B cell (primary cell): ENCODE results near the gene BATF3. TPM values are rescaled to one million over a fixed set of nuclear protein-coding genes. Genes with fewer than 3 reads are reported as not detected.

Source experiments
- ATAC-seq: fragments of 200-7000 bp; cut with Tn5 transposase; one replicate; pipeline ENCODE4 v1.10.0; 2021; ENCODE audit warnings: low read depth, mild to moderate bottlenecking, moderate number of reproducible peaks, moderate library complexity
- CTCF ChIA-PET: fragments of 350-600 bp; sonication (Branson Sonifier 250); formaldehyde crosslinking; loops from one replicate; lab custom pipeline; 2021; ENCODE audit warnings: antibody characterized with exemption, inconsistent platforms; lab: Charles Lee
- POLR2A ChIA-PET: fragments of 350-600 bp; sonication (Branson Sonifier 250); formaldehyde crosslinking; loops from one replicate; lab custom pipeline; 2021; ENCODE audit warnings: antibody characterized with exemption; lab: Charles Lee
- DNase-seq: peaks from one replicate; pipeline ENCODE4 v3.0.0; 2013
- H2AFZ ChIP-seq: 2 replicates; pipeline ENCODE4 v1.6.1; 2012; ENCODE audit warnings: mild to moderate bottlenecking, low read depth, low read length; ENCODE audit not compliant: insufficient read depth, poor library complexity, severe bottlenecking
- H3K27ac ChIP-seq, 2 donors: 1 replicate in 1 of 2; 2 replicates in 1 of 2; pipeline ENCODE4 v1.5.1; 2012 to 2013; ENCODE audit warnings: low read length in 2 of 2, mild to moderate bottlenecking in 2 of 2, moderate library complexity in 1 of 2
- H3K27me3 ChIP-seq, 4 experiments: fragments of 200-600 bp in 1 of 4; sonication (generic) in 1 of 4; replicated peaks in 1 of 4; 1 replicate in 2 of 4; 2 replicates in 2 of 4; pipeline versions ENCODE4 v1.6.1 to v1.7.0; 2013 to 2016; ENCODE audit warnings: low read length in 3 of 4, mild to moderate bottlenecking in 2 of 4, mixed read lengths in 1 of 4, moderate library complexity in 1 of 4; ENCODE audit not compliant: insufficient read depth in 4 of 4, control insufficient read depth in 3 of 4; ENCODE audit errors: control extremely low read depth in 1 of 4
- H3K36me3 ChIP-seq, 2 experiments: replicated peaks in 1 of 2; 1 replicate in 1 of 2; 2 replicates in 1 of 2; pipeline versions ENCODE4 v1.6.1 to v1.7.1; 2013; ENCODE audit warnings: low read length in 1 of 2; ENCODE audit not compliant: insufficient read depth in 2 of 2, control insufficient read depth in 1 of 2; ENCODE audit errors: control extremely low read depth in 1 of 2, extremely low read depth in 1 of 2
- H3K4me1 ChIP-seq, 2 donors: fragments of 200-600 bp in 1 of 2; sonication (generic) in 1 of 2; 1 replicate in 1 of 2; 2 replicates in 1 of 2; pipeline versions ENCODE4 v1.5.1 to v1.6.1; 2013 to 2017; ENCODE audit warnings: low read length in 2 of 2; ENCODE audit not compliant: control insufficient read depth in 2 of 2, insufficient read depth in 2 of 2
- H3K4me2 ChIP-seq: replicated peaks from 2 replicates; pipeline ENCODE3; 2012; ENCODE audit warnings: mild to moderate bottlenecking, low read depth, low read length; ENCODE audit not compliant: poor library complexity, severe bottlenecking
- H3K4me3 ChIP-seq, 5 experiments: fragments of 200-600 bp in 1 of 5; sonication (generic) in 1 of 5; 1 replicate in 3 of 5; 2 replicates in 2 of 5; pipeline versions ENCODE4 v1.5.1 to v1.7.0; 2011 to 2016; ENCODE audit warnings: low read length in 4 of 5, mild to moderate bottlenecking in 4 of 5, low read depth in 2 of 5, control low read depth in 1 of 5, moderate library complexity in 1 of 5; ENCODE audit not compliant: insufficient read depth in 1 of 5; ENCODE audit errors: control extremely low read depth in 1 of 5, extremely low read depth in 1 of 5
- H3K79me2 ChIP-seq: fragments of 200-600 bp; sonication (generic); one replicate; pipeline ENCODE4 v1.6.0; 2016; ENCODE audit warnings: low read length; ENCODE audit not compliant: control insufficient read depth, insufficient read depth
- H3K9ac ChIP-seq: fragments of 200-600 bp; sonication (generic); 2 replicates; pipeline ENCODE4 v1.6.1; 2017; ENCODE audit warnings: mild to moderate bottlenecking, low read length, moderate library complexity
- H3K9me3 ChIP-seq, 3 donors: one replicate each; pipeline versions ENCODE4 v1.6.1 to v1.7.1; 2013; ENCODE audit warnings: low read length in 2 of 3; ENCODE audit not compliant: control insufficient read depth in 2 of 3, insufficient read depth in 1 of 3; ENCODE audit errors: control extremely low read depth in 1 of 3
- H4K20me1 ChIP-seq: 2 replicates; pipeline ENCODE4 v1.6.0; 2012; ENCODE audit warnings: mild to moderate bottlenecking, low read length; ENCODE audit not compliant: insufficient read depth, control insufficient read depth, poor library complexity, severe bottlenecking
- H3K27ac Mint-ChIP-seq: one replicate; pipeline ENCODE4 v1.8.0; 2021; ENCODE audit warnings: mixed read lengths
- H3K27me3 Mint-ChIP-seq: one replicate; pipeline ENCODE4 v1.8.0; 2021; ENCODE audit warnings: mixed read lengths
- H3K4me1 Mint-ChIP-seq: one replicate; pipeline ENCODE4 v1.8.0; 2021; ENCODE audit warnings: mixed read lengths
- H3K4me3 Mint-ChIP-seq: one replicate; pipeline ENCODE4 v1.8.0; 2021; ENCODE audit warnings: mixed read lengths
- H3K9me3 Mint-ChIP-seq: one replicate; pipeline ENCODE4 v1.8.0; 2022; ENCODE audit warnings: mixed read lengths; ENCODE audit not compliant: insufficient read depth
- EZH2 ChIP-seq: IDR thresholded peaks from 2 replicates; pipeline ENCODE4 v1.6.1; 2012; ENCODE audit warnings: borderline replicate concordance, low read depth, mild to moderate bottlenecking, moderate library complexity, low read length; ENCODE audit not compliant: insufficient read depth, poor library complexity, severe bottlenecking
- WGBS: methylation state at CpG from one replicate; pipeline ENCODE4 v1.1.5; 2013; ENCODE audit warnings: missing lambda C conversion rate; ENCODE audit not compliant: insufficient coverage; 5-methylcytosine and 5-hydroxymethylcytosine counted together
- intact Hi-C: fragments of 100-400 bp; cut with micrococcal nuclease; formaldehyde crosslinking; loops from one replicate; pipeline ENCODE4 v1.10.0; 2022
- polyA plus RNA-seq: library from polyadenylated mRNA; depleted of rRNA; stranded (reverse); fragments of >200 nt; gene quantifications from 2 replicates; pipeline ENCODE4 v1.2.3, GENCODE V29; 2012
- total RNA-seq, 2 donors: library from RNA; stranded (reverse); fragments of 120-200 nt in 1 of 2; gene quantifications; 1 replicate in 1 of 2; 2 replicates in 1 of 2; pipeline versions ENCODE4 v1.2.3 to v1.2.4, GENCODE V29; 2013 to 2022
- TF ChIP-seq, protein P1 (sequence below): fragments of 200-600 bp; IDR thresholded peaks from one replicate; pipeline ENCODE4 v1.8.0; 2022; ENCODE audit warnings: antibody characterized with exemption, mild to moderate bottlenecking

Gene BATF3
- total and polyA plus RNA-seq, 2 donors (not counting 1 experiment from before 2014, with no cell fraction given): 0.36 to 1.9 TPM

DNA sequence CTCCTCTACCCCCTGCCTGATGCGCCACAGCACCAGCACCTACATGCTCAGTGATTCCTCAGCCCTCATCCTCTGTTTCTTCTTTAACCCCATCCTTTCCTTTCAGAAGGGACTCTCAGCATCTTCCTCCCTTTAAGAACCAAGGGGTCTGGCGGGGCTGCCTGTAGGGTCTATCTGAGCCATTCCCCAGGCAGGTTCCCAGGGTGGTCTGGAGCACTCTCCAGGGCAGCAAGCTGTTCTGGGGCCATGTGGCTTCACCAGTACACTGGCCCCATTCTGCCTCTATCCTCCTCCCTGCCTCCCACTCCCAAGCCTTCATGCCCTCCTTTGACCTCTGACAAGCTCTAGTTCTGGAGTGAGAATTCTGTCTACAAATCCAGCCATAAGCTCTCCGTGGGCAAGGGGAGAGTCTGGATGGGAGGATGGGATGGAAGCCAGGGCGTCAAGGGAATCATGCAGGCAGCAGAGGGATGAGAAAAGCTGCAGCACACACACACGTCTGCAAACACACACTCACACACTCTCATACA is 10.4 kb downstream of the BATF3 start:
- POLR2A ChIA-PET: no interaction called here
- WGBS: 93% methylated on average over 3 of the region's 5 CpGs

GRCh38 chr1:212688341-212689047 is 11.1 kb downstream of the BATF3 start:
- Histone ChIP-seq H3K27ac (no peak overlapping the region), H3K4me3 (no peak overlapping the region), H3K79me2 (no peaks in the 10 kb centered on the region), H3K4me2 (no peak overlapping the region), H2AFZ (no peak overlapping the region), H3K9me3 (no peaks in the 10 kb centered on the region), H3K36me3 (no peaks in the 10 kb centered on the region), H3K9ac (no peak overlapping the region), H4K20me1 (no peaks in the 10 kb centered on the region), H3K27me3 (peaks cover 0 to 10% (median 0%) of the 10 kb centered on the region in 4 experiments), H3K4me1 (peaks cover 6 to 9% of the 10 kb centered on the region in 2 donors)
- H3K27ac Mint-ChIP-seq: no peak overlapping the region
- TF ChIP-seq, protein P1, sequence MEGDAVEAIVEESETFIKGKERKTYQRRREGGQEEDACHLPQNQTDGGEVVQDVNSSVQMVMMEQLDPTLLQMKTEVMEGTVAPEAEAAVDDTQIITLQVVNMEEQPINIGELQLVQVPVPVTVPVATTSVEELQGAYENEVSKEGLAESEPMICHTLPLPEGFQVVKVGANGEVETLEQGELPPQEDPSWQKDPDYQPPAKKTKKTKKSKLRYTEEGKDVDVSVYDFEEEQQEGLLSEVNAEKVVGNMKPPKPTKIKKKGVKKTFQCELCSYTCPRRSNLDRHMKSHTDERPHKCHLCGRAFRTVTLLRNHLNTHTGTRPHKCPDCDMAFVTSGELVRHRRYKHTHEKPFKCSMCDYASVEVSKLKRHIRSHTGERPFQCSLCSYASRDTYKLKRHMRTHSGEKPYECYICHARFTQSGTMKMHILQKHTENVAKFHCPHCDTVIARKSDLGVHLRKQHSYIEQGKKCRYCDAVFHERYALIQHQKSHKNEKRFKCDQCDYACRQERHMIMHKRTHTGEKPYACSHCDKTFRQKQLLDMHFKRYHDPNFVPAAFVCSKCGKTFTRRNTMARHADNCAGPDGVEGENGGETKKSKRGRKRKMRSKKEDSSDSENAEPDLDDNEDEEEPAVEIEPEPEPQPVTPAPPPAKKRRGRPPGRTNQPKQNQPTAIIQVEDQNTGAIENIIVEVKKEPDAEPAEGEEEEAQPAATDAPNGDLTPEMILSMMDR: no peak
- TF ChIP-seq EZH2: no peak
- no peak overlapping the region for H3K4me3 Mint-ChIP-seq
- peaks cover 7% of the 10 kb centered on the region for H3K4me1 Mint-ChIP-seq
- intact Hi-C loops: no loop called here
- 90% methylated on average over 2 of the region's 7 CpGs for WGBS
- H3K27me3 Mint-ChIP-seq: no peaks in the 10 kb centered on the region
- POLR2A ChIA-PET: no interaction called here
- no peak for DNase-seq
- no peaks in the 10 kb centered on the region for H3K9me3 Mint-ChIP-seq
- no peak for ATAC-seq
- CTCF ChIA-PET: interaction anchor here (0.7 to 1.8 kb wide), 2 partner anchors 23 to 150 kb away, joined by 3 to 5 read pairs; no protein-coding TSS in a partner anchor

More for the DNA sequence above, 10.4 kb downstream of the BATF3 start:
- Histone ChIP-seq H3K27ac (no peak overlapping the region), H3K9ac (no peak overlapping the region), H3K4me1 (peaks cover 0 to under 1% of the 10 kb centered on the region in 2 donors), H3K9me3 (no peaks in the 10 kb centered on the region), H3K4me3 (no peak overlapping the region), H3K27me3 (peaks cover 0 to 15% (median 0%) of the 10 kb centered on the region in 4 experiments), H3K4me2 (no peak overlapping the region), H2AFZ (no peak overlapping the region), H3K79me2 (no peaks in the 10 kb centered on the region), H3K36me3 (no peaks in the 10 kb centered on the region), H4K20me1 (no peaks in the 10 kb centered on the region)
- H3K4me1 Mint-ChIP-seq: no peaks in the 10 kb centered on the region
- CTCF ChIA-PET: interaction anchor here (1.8 kb wide), 1 partner anchor 24 kb away, joined by 5 read pairs; no protein-coding TSS in a partner anchor
- DNase-seq (no peak), ATAC-seq (no peak)
- intact Hi-C loops: no loop called here
- H3K27me3 Mint-ChIP-seq: no peaks in the 10 kb centered on the region
- TF ChIP-seq, protein P1: no peak
- no peak for TF ChIP-seq EZH2
- no peaks in the 10 kb centered on the region for H3K9me3 Mint-ChIP-seq
- H3K27ac Mint-ChIP-seq: no peak overlapping the region
- H3K4me3 Mint-ChIP-seq: no peak overlapping the region
